Left ventricle myocardium inferior (tissue), 1 donor: Measurements from ENCODE around the gene SUSD1. TPM values are rescaled to one million over a fixed set of nuclear protein-coding genes. Genes with fewer than 3 reads are reported as not detected.

ENCODE experiments used
- DNase-seq: peaks from one replicate; pipeline ENCODE4 v3.0.0-alpha.2; 2020
- H3K27ac ChIP-seq: fragments of 200-600 bp; replicated peaks from 2 replicates; pipeline ENCODE4 v1.8.0; 2021
- H3K27me3 ChIP-seq: fragments of 200-600 bp; 2 replicates; pipeline ENCODE4 v1.8.0; 2021; ENCODE audit warnings: low read depth
- H3K36me3 ChIP-seq: fragments of 200-600 bp; 2 replicates; pipeline ENCODE4 v1.8.0; 2021
- H3K4me1 ChIP-seq: fragments of 200-600 bp; 2 replicates; pipeline ENCODE4 v1.8.0; 2021
- H3K4me3 ChIP-seq: fragments of 200-600 bp; 2 replicates; pipeline ENCODE4 v1.8.0; 2021; ENCODE audit warnings: mild to moderate bottlenecking, moderate library complexity
- H3K9me3 ChIP-seq: fragments of 200-600 bp; replicated peaks from 2 replicates; pipeline ENCODE4 v1.8.0; 2021
- intact Hi-C: fragments of 100-400 bp; cut with micrococcal nuclease; formaldehyde crosslinking; loops from one replicate; pipeline ENCODE4 v1.11.0; 2022
- total RNA-seq: library from RNA; stranded (reverse); fragmentation: NEBNext Ultra II Directional; extraction: Animal tissue kit (Norgen Biotek cat#: 25700); gene quantifications from one replicate; pipeline ENCODE4 v1.2.1, GENCODE V29; 2021
- TF ChIP-seq, protein P1 (sequence below): fragments of 200-600 bp; IDR thresholded peaks from 2 replicates; pipeline ENCODE4 v1.8.0; 2021; ENCODE audit warnings: antibody characterized with exemption, mild to moderate bottlenecking, borderline replicate concordance
- donor health status: DM: no; HTN: yes; CAD: no; lungs with severe emphysema.

Gene SUSD1
- total RNA-seq, 1 donor from 2014 or later: 5.1 TPM

DNA sequence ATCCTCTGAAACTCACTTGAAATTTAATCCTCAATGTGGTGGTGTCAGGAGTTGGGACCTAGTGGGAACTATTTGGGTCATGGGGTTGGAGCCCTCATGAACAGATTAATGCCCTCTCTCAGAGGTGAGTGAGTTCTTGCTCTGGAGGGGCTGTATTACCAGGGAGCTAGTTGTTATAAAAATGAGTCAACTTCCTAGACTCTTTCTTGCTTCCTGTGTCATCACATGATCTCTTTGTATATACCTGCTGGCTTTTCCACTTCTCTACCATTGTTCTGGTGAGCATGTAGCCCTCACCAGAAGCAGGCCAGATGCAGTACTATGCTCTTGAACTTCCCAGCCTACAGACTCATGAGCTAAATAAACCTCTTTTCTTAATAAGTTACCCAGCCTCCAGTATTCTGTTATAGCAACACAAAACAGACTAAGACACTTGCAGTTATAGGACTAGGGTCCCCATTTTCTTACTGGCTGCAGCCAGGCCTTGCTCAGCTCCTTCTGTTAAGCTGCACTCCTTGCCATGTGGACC is 127.5 kb downstream of the SUSD1 start:
- H3K27ac ChIP-seq: no peak overlapping the region
- H3K36me3 ChIP-seq: peaks cover 8% of the 10 kb centered on the region
- TF ChIP-seq, protein P1, sequence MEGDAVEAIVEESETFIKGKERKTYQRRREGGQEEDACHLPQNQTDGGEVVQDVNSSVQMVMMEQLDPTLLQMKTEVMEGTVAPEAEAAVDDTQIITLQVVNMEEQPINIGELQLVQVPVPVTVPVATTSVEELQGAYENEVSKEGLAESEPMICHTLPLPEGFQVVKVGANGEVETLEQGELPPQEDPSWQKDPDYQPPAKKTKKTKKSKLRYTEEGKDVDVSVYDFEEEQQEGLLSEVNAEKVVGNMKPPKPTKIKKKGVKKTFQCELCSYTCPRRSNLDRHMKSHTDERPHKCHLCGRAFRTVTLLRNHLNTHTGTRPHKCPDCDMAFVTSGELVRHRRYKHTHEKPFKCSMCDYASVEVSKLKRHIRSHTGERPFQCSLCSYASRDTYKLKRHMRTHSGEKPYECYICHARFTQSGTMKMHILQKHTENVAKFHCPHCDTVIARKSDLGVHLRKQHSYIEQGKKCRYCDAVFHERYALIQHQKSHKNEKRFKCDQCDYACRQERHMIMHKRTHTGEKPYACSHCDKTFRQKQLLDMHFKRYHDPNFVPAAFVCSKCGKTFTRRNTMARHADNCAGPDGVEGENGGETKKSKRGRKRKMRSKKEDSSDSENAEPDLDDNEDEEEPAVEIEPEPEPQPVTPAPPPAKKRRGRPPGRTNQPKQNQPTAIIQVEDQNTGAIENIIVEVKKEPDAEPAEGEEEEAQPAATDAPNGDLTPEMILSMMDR: no peak
- no peak overlapping the region for H3K4me3 ChIP-seq
- H3K9me3 ChIP-seq: no peaks in the 10 kb centered on the region
- intact Hi-C loops: no loop called here
- H3K4me1 ChIP-seq: peaks cover 27% of the 10 kb centered on the region
- no peaks in the 10 kb centered on the region for H3K27me3 ChIP-seq
- DNase-seq: no peak

DNA sequence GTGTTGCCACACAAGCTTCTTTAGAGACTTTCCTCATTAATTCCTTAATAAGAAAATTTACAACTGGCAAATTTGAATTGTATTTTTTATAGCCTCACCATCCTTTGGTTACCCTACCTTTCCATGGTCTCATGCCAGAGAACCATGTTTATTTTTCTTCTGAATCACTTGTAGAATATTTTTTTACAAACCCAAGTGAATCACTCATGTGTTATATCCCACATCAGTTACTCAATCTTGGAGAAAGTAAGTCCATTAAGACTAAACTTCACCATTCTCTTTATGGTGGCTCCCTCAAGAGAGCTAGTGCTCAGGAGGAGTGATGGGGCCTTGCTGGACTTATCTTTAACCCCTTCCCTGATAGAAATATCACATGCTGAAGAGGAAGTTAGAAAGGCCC is 128.9 kb downstream of the SUSD1 start:
- intact Hi-C loops: no loop called here
- Histone ChIP-seq H3K27me3 (no peaks in the 10 kb centered on the region), H3K27ac (no peak overlapping the region)

DNA sequence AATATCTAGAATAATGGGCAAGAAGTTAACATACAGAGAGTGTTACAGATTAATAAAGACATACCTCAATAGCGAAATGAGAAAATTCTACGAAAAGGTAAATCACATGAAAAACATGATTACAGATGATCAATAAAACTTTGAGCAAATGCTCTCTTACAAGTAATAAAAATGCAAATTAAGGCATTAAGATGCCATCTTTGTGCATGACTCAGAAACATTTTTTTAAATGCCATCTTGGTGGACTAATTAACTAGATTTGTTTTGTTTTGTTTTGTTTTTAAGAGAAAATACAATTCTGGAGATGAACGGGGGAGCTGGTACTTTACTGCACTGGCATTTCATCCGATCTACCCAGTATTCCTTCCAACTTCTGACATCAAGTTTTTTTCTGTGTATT is 130.2 kb downstream of the SUSD1 start:
- intact Hi-C loops: no loop called here
- Histone ChIP-seq H3K27me3 (no peaks in the 10 kb centered on the region), H3K4me3 (no peak overlapping the region), H3K27ac (no peak overlapping the region), H3K36me3 (peaks cover 18% of the 10 kb centered on the region), H3K9me3 (no peaks in the 10 kb centered on the region), H3K4me1 (peaks cover 21% of the 10 kb centered on the region)
- TF ChIP-seq, protein P1: no peak
- no peak for DNase-seq

More for the DNA sequence above, 128.9 kb downstream of the SUSD1 start:
- Histone ChIP-seq H3K9me3 (no peaks in the 10 kb centered on the region), H3K4me1 (peaks cover 34% of the 10 kb centered on the region), H3K36me3 (peaks cover 11% of the 10 kb centered on the region), H3K4me3 (no peak overlapping the region)
- TF ChIP-seq, protein P1: no peak
- no peak for DNase-seq

DNA sequence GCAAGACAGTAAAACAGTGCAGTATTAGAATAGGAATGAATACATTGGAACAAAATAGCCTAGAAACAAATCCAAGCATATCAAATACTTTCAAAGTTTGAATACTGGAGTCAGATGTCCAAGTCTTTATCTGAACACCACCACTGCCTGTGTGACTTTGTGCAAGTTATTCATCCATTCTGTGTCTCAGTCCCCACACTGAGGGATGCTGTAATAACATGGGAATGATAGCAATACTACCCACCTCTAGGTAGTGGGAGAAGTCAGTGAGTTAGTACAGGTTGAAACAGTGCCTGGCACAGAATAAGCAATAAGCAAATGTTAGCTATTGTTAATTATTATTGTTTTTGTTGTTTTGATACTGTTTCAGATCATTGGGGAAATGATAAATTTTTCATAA is 130.9 kb downstream of the SUSD1 start:
- no peak overlapping the region for H3K4me3 ChIP-seq
- H3K27me3 ChIP-seq: no peaks in the 10 kb centered on the region
- peaks cover 23% of the 10 kb centered on the region for H3K36me3 ChIP-seq
- intact Hi-C loops: no loop called here
- H3K4me1 ChIP-seq: peaks cover 14% of the 10 kb centered on the region
- H3K27ac ChIP-seq: no peak overlapping the region
- no peaks in the 10 kb centered on the region for H3K9me3 ChIP-seq
- DNase-seq: no peak
- TF ChIP-seq, protein P1: no peak

DNA sequence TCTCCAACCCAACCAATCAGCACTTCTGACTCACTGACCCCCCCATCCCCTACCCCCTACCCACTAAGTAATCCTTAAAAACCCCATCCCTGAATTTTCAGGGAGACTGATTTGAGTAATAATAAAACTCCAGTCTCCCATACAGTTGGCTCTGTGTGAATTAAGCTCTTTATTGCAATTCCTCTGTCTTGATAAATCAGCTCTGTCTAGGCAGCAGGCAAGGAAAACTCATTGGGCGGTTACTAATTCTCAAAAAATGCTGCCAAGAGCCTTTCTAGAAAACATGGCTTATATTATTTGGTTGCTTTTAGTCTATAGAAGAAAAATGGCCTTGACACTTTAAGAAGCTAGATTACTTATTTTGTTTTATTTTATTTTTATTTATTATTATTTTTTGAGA is 131.7 kb downstream of the SUSD1 start:
- Histone ChIP-seq H3K36me3 (peaks cover 24% of the 10 kb centered on the region), H3K27me3 (no peaks in the 10 kb centered on the region), H3K9me3 (no peaks in the 10 kb centered on the region), H3K4me1 (peaks cover 7% of the 10 kb centered on the region), H3K4me3 (no peak overlapping the region), H3K27ac (no peak overlapping the region)
- intact Hi-C loops: no loop called here
- TF ChIP-seq, protein P1: no peak
- DNase-seq: no peak
